GM12878 (cell line): Measurements from ENCODE around the gene ADCY2. TPM values are rescaled to one million over a fixed set of nuclear protein-coding genes. Genes with fewer than 3 reads are reported as not detected.

Experiments used
- ATAC-seq: fragments of 200-7000 bp; cut with Tn5 transposase; 3 replicates; pipeline ENCODE4 v1.9.1; 2020; ENCODE audit warnings: mild to moderate bottlenecking, moderate library complexity
- BruUV-seq: library from RNA; stranded (reverse); fragments of 400-500 nt; replicated peaks from 2 replicates; lab custom pipeline; 2021; lab: Mats Ljungman, UMichigan
- CTCF ChIA-PET: fragments of 300-600 bp; sonication (Branson Sonifier 250); formaldehyde crosslinking; extraction: SDS; loops from one replicate; lab custom pipeline; 2021; ENCODE audit warnings: inconsistent platforms; lab: Yijun Ruan, JAX
- POLR2A ChIA-PET: fragments of 350-600 bp; formaldehyde crosslinking; extraction: SDS; loops from one replicate; lab custom pipeline; 2021; ENCODE audit warnings: inconsistent platforms; lab: Charles Lee
- RAD21 ChIA-PET: fragments of 300-600 bp; sonication (Branson Sonifier 250); formaldehyde crosslinking; loops from one replicate; lab custom pipeline; 2023; ENCODE audit warnings: antibody characterized with exemption; ENCODE audit not compliant: unreplicated experiment; lab: Charles Lee
- SMC1A ChIA-PET: fragments of 300-600 bp; sonication (Branson Sonifier 250); formaldehyde crosslinking; loops from one replicate; lab custom pipeline; 2023; ENCODE audit not compliant: unreplicated experiment, uncharacterized antibody; lab: Charles Lee
- DNase-seq: peaks from one replicate; pipeline ENCODE4 v3.0.0-alpha.2; 2011; ENCODE audit warnings: low read depth, low spot score
- FAIRE-seq: peaks from 3 replicates; lab custom pipeline; 2011; peaks lifted over from hg19 to GRCh38; lab: Jason Lieb, UNC
- H2AFZ ChIP-seq: 2 replicates; pipeline ENCODE4 v1.6.0; 2011; ENCODE audit warnings: low read depth, low read length, control low read depth; ENCODE audit not compliant: control insufficient read depth
- H3K27ac ChIP-seq: 2 replicates; pipeline ENCODE4 v1.5.1; 2011; ENCODE audit warnings: control low read depth; ENCODE audit not compliant: control insufficient read depth, insufficient read depth
- H3K27me3 ChIP-seq, 2 experiments: replicated peaks in 1 of 2; 2 replicates each; pipeline versions ENCODE4 v1.6.0 to v1.6.1; 2011; ENCODE audit warnings: low read length in 1 of 2; ENCODE audit not compliant: control insufficient read depth in 2 of 2, insufficient read depth in 2 of 2
- H3K36me3 ChIP-seq, 2 experiments: 2 replicates each; pipeline ENCODE4 v1.5.1; 2011; ENCODE audit warnings: low read length in 1 of 2; ENCODE audit not compliant: control insufficient read depth in 2 of 2, insufficient read depth in 2 of 2
- H3K4me1 ChIP-seq: 2 replicates; pipeline ENCODE4 v1.6.1; 2011; ENCODE audit warnings: mild to moderate bottlenecking, low read length, moderate library complexity, mixed read lengths; ENCODE audit not compliant: control insufficient read depth, insufficient read depth
- H3K4me2 ChIP-seq: 2 replicates; pipeline ENCODE4 v1.6.0; 2011; ENCODE audit warnings: control low read depth; ENCODE audit not compliant: control insufficient read depth, insufficient read depth
- H3K4me3 ChIP-seq: fragments of 200-600 bp; sonication (generic); 2 replicates; pipeline ENCODE4 v1.5.1; 2016
- H3K79me2 ChIP-seq: 2 replicates; pipeline ENCODE4 v1.6.0; 2011; ENCODE audit warnings: low read length; ENCODE audit not compliant: control insufficient read depth, insufficient read depth
- H3K9ac ChIP-seq: 2 replicates; pipeline ENCODE4 v1.8.0; 2011; ENCODE audit warnings: low read length, control low read depth, mixed read lengths; ENCODE audit not compliant: control insufficient read depth, insufficient read depth
- H3K9me3 ChIP-seq: replicated peaks from 3 replicates; pipeline ENCODE4 v1.5.1; 2011; ENCODE audit warnings: mild to moderate bottlenecking, low read length; ENCODE audit not compliant: control insufficient read depth, insufficient read depth
- H4K20me1 ChIP-seq: 2 replicates; pipeline ENCODE4 v1.6.0; 2011; ENCODE audit not compliant: control insufficient read depth, insufficient read depth
- BHLHE40 ChIP-seq, 2 experiments: fragments of 450-650 bp in 1 of 2; IDR thresholded peaks; 2 replicates each; pipeline ENCODE4 v1.6.1; 2011 to 2017; ENCODE audit warnings: low read depth in 2 of 2, borderline replicate concordance in 1 of 2, improper control_type of control experiment in 1 of 2, low read length in 1 of 2, mild to moderate bottlenecking in 1 of 2
- CEBPZ ChIP-seq: fragments of 150-350 bp; IDR thresholded peaks from 2 replicates; pipeline ENCODE4 v1.6.1; 2016; ENCODE audit warnings: low read depth, low read length
- CHD2 ChIP-seq: IDR thresholded peaks from 2 replicates; pipeline ENCODE4 v1.6.1; 2011; ENCODE audit warnings: low read depth, low read length, improper control_type of control experiment, borderline replicate concordance
- KLF5 ChIP-seq: fragments of 450-650 bp; IDR thresholded peaks from 2 replicates; pipeline ENCODE4 v1.6.1; 2014; ENCODE audit warnings: mild to moderate bottlenecking; ENCODE audit not compliant: partially characterized antibody
- MAX ChIP-seq: IDR thresholded peaks from 2 replicates; pipeline ENCODE4 v1.6.1; 2012; ENCODE audit warnings: low read depth, low read length, improper control_type of control experiment
- POLR2A ChIP-seq: IDR thresholded peaks from 2 replicates; pipeline ENCODE4 v1.6.1; 2011; ENCODE audit warnings: low read depth, mild to moderate bottlenecking, low read length
- STAT3 ChIP-seq: IDR thresholded peaks from 2 replicates; pipeline ENCODE4 v1.6.1; 2011; ENCODE audit warnings: low read depth, low read length, improper control_type of control experiment
- USF1 ChIP-seq: IDR thresholded peaks from 2 replicates; pipeline ENCODE4 v1.6.1; 2011; ENCODE audit warnings: borderline replicate concordance, low read depth, mild to moderate bottlenecking, moderate library complexity, mixed read lengths, low read length; ENCODE audit not compliant: insufficient read depth; ENCODE audit errors: extremely low read length
- YY1 ChIP-seq: IDR thresholded peaks from 2 replicates; pipeline ENCODE4 v1.6.1; 2011; ENCODE audit warnings: low read depth, mild to moderate bottlenecking, low read length
- ZSCAN29 ChIP-seq: fragments of 450-650 bp; IDR thresholded peaks from 2 replicates; pipeline ENCODE4 v1.6.1; 2017; ENCODE audit warnings: mild to moderate bottlenecking, moderate library complexity
- WGBS: methylation state at CpG from one replicate; pipeline ENCODE4 v1.1.6; 2016; ENCODE audit warnings: low lambda C conversion rate; ENCODE audit not compliant: insufficient replicate concordance, insufficient coverage; ENCODE audit errors: missing lambda C conversion rate; 5-methylcytosine and 5-hydroxymethylcytosine counted together
- in situ Hi-C: fragments of 300-500 bp; cut with MboI; formaldehyde crosslinking; loops from 9 replicates; pipeline ENCODE4 v1.14.3; 2018; ENCODE audit warnings: mixed read lengths
- intact Hi-C: fragments of 100-400 bp; cut with micrococcal nuclease; formaldehyde crosslinking; loops from one replicate; pipeline ENCODE4 v1.14.2; 2022; ENCODE audit not compliant: unreplicated experiment
- polyA plus RNA-seq, 11 experiments: library from polyadenylated mRNA; depleted of rRNA in 4 of 11; unstranded in 6 of 11; stranded (reverse) in 5 of 11; fragments of >200 nt; fragmentation: Nextera tagmentation in 4 of 11; fragmentation: Illumina TruSeq in 1 of 11; extraction: Ambion mirVana in 4 of 11; extraction: Trizol in 1 of 11; gene quantifications; 1 replicate in 1 of 11; 2 replicates in 10 of 11; pipeline versions ENCODE4 v1.2.1 to v1.2.3, GENCODE V29; 2011 to 2016; ENCODE audit warnings: inconsistent platforms in 2 of 11, missing spikeins in 2 of 11, low read depth in 1 of 11
- total RNA-seq, 4 experiments: library from RNA; depleted of rRNA in 3 of 4; stranded (reverse); fragments of >200 nt in 3 of 4; fragmentation: Illumina TruSeq in 1 of 4; extraction: Trizol in 1 of 4; gene quantifications; 2 replicates each; pipeline versions ENCODE4 v1.2.1 to v1.2.3, GENCODE V29; 2013 to 2021
- TF ChIP-seq, protein P1 (sequence below): fragments of 450-650 bp; IDR thresholded peaks from 2 replicates; pipeline ENCODE4 v1.6.1; 2017; ENCODE audit warnings: mild to moderate bottlenecking, low read depth, inconsistent platforms; ENCODE audit not compliant: poor library complexity, severe bottlenecking
- TF ChIP-seq, protein P2 (sequence below): fragments of 450-650 bp; formaldehyde crosslinking; IDR thresholded peaks from 2 replicates; pipeline ENCODE4 v1.4.0; 2020; ENCODE audit warnings: mild to moderate bottlenecking, moderate library complexity

ADCY2 gene
- total and polyA plus RNA-seq, 10 of the 15 experiments (the other 5 are each of a cell fraction or from before 2014, with no cell fraction given) = 0.07 to 0.26 TPM; not detected in 8

DNA sequence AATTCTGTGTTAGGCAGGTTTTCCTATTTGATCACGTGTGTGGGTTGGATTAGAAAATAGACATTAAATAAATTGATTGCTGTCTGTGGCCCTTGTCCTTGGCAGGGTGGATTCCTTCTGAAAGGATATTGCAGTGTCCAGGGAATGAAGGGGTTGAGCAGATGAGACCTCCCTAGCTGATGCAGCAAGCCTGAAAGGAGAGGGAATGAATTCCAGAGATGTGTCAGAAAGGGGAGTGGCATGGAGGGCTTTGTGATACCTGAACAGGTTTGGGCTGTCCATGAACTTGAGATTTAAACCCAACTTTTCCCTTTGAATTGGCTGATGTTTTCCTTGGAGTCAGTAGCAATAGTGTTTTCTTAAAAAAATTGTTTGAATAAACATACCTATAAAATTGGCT is 66.8 kb downstream of the ADCY2 start (continued):
- no peak for TF ChIP-seq CEBPZ
- no peak for TF ChIP-seq ZSCAN29
- TF ChIP-seq POLR2A = no peak

DNA sequence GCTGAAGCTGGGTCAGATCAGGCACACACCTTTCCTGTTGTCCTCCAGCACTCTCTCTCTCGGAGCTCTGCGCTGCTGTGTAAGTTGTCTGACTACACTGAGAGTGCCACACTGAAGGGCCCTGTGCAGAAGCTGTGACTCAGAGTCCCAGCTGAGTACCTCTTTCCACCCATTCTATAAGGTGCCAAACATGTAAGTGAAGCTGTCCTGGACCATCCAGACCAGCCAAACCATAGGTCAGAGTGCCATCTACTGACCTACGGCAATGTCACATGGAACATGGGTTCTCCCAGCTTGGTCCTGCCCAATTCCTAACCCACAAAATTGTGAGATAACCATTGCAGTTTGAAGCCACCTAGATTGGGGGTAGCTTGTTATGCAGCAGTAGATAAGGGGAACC is 68.2 kb downstream of the ADCY2 start:
- Histone ChIP-seq H3K27me3 (no peaks in the 10 kb centered on the region), H3K9ac (no peak overlapping the region), H3K36me3 (no peaks in the 10 kb centered on the region), H3K4me2 (no peak overlapping the region), H4K20me1 (no peaks in the 10 kb centered on the region), H2AFZ (no peak overlapping the region), H3K9me3 (no peaks in the 10 kb centered on the region), H3K27ac (no peak overlapping the region), H3K4me3 (no peak overlapping the region), H3K4me1 (no peaks in the 10 kb centered on the region), H3K79me2 (no peaks in the 10 kb centered on the region)
- SMC1A ChIA-PET = no interaction called here
- RAD21 ChIA-PET = no interaction called here
- DNase-seq = no peak
- POLR2A ChIA-PET = no interaction called here
- CTCF ChIA-PET = no interaction called here
- no peak for ATAC-seq
- WGBS = 28% methylated on average over 3 of the region's 3 CpGs
- intact Hi-C loops = no loop called here
- no TSS peak for BruUV-seq
- FAIRE-seq = no peak
- in situ Hi-C loops = no loop called here
- no peak for TF ChIP-seq STAT3
- TF ChIP-seq USF1 = no peak
- TF ChIP-seq, protein P1, sequence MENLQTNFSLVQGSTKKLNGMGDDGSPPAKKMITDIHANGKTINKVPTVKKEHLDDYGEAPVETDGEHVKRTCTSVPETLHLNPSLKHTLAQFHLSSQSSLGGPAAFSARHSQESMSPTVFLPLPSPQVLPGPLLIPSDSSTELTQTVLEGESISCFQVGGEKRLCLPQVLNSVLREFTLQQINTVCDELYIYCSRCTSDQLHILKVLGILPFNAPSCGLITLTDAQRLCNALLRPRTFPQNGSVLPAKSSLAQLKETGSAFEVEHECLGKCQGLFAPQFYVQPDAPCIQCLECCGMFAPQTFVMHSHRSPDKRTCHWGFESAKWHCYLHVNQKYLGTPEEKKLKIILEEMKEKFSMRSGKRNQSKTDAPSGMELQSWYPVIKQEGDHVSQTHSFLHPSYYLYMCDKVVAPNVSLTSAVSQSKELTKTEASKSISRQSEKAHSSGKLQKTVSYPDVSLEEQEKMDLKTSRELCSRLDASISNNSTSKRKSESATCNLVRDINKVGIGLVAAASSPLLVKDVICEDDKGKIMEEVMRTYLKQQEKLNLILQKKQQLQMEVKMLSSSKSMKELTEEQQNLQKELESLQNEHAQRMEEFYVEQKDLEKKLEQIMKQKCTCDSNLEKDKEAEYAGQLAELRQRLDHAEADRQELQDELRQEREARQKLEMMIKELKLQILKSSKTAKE = no peak
- TF ChIP-seq MAX = no peak
- no peak for TF ChIP-seq YY1
- no peak for TF ChIP-seq BHLHE40 (IDR thresholded peaks at IDR 0.05; ENCODE audit: borderline replicate concordance in 1 of 2, low read depth in 2 of 2, low read length in 1 of 2)
- TF ChIP-seq CHD2 = no peak
- TF ChIP-seq, protein P2, sequence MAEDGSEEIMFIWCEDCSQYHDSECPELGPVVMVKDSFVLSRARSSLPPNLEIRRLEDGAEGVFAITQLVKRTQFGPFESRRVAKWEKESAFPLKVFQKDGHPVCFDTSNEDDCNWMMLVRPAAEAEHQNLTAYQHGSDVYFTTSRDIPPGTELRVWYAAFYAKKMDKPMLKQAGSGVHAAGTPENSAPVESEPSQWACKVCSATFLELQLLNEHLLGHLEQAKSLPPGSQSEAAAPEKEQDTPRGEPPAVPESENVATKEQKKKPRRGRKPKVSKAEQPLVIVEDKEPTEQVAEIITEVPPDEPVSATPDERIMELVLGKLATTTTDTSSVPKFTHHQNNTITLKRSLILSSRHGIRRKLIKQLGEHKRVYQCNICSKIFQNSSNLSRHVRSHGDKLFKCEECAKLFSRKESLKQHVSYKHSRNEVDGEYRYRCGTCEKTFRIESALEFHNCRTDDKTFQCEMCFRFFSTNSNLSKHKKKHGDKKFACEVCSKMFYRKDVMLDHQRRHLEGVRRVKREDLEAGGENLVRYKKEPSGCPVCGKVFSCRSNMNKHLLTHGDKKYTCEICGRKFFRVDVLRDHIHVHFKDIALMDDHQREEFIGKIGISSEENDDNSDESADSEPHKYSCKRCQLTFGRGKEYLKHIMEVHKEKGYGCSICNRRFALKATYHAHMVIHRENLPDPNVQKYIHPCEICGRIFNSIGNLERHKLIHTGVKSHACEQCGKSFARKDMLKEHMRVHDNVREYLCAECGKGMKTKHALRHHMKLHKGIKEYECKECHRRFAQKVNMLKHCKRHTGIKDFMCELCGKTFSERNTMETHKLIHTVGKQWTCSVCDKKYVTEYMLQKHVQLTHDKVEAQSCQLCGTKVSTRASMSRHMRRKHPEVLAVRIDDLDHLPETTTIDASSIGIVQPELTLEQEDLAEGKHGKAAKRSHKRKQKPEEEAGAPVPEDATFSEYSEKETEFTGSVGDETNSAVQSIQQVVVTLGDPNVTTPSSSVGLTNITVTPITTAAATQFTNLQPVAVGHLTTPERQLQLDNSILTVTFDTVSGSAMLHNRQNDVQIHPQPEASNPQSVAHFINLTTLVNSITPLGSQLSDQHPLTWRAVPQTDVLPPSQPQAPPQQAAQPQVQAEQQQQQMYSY (CRISPR knock-in tag) = no peak
- no peak for TF ChIP-seq KLF5
